NCI-H510A treated with DMSO at 0.1 percent for 48 hours (cell line): ENCODE results near the gene CCNK.
A peak's percentile ranks its signal among the peaks of the same experiment; 100 is the strongest.

Experiments
- DNase-seq: peaks from one replicate; lab custom pipeline; 2025; lab: John Stamatoyannopoulos, UW

The CCNK gene

DNA sequence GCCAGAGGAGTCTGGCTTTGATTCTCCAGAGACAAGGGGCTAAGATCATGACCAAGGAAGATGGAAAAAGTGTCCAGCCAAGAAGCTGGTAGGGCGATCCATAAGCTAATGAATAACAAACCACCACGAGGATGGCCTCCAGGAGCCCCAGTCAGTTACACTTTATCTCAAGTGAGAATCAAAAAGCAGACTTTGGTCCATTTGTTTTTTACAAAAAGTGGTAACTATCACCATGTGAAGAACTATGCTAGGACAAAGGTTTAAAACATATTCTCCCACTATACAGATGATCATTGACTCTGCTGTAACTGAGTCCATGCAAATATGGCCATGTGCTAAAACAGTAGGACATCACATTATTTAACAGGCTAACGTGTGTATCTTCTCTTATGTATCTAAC, 14.5 kb upstream of the CCNK start:
- DNase-seq, result no peak

DNA sequence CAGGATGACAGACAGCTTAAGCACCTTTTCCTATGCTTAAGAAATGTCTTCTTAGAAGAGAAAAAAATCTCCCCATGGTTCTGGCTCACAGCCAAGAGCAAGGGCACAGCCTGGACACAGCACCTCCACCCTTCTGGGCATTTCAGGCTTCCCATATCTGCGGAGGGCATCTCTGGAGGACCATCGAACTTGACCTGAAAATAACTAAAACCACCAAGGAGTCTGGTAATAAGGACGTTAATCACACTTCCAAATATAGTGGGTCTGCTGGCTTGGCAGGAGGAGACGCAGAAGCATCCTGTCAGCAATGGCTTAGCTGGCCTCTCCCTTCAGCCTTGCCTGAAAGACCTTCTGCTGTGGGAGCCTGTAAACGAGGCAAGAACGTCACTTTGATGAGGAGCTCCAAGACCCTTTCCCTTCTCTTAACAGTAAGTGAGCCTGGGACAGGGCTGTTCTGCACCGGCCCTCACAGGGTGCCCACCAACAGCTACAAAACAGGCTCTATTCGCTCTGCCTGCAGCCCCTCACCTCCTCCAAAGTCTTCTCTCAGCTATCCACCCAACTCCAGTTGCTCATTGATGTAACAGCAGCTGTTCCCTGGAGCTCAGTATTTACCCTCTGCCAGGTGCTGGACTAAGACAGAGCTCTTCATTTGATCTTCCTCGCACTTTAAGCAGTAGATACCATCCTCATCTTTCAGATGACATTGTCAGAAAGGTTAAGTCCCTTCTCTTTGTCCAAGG, 13.7 kb upstream of the CCNK start:
- DNase-seq, result peak; percentile 39

DNA sequence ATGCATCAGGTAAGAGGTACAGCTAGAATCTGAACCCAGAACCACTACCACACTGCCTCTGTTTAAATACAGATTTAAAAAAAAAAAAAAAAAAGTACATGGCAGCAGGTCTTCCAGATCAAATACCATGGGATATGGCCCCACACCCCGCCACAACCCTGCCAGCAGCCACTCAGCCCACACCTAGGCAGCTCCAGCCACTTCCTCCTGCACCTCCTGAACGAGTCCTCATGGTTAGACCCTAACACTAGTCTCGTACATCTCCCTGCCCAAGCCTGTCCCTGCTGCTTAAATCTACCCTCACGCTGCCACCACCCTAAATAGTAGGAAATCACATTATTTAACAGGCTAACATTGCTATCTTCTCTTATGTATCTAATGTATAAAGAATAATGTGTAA, 13.1 kb upstream of the CCNK start:
- DNase-seq, result no peak

DNA sequence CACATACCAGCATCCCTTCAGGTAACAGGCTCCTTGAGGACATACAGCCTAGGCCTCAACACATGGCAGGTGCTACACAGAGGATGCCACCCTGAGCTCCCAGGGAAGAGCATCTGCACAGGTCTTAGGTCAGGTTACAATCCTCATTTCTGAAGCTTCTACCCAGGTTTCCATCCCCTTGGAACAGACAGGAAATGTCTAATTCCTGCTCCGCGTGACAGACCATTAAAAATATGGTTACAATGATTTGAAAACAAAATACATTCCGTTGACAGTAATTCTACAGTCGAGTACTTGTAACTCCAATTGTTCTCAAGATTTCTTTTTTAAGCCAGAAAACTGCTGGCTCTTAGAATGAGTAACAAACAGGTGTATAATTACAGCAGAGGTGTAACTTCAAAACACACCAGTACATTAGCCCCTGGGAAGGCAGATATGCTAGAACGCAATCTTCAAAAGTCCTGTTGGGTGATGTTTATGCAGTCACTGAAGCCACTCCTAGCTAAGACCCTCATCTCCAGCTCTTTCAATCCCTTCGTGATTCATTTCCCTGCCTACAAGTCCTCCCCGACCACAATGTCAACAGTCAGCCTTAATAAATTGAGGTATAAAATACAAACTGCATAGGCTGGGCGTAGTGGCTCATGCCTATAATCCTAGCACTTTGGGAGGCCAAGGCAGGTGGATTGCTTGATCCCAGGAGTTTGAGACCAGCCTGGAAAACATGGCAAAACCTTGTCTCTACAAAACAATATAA, 12.2 kb upstream of the CCNK start:
- DNase-seq, result peak; percentile 69

DNA sequence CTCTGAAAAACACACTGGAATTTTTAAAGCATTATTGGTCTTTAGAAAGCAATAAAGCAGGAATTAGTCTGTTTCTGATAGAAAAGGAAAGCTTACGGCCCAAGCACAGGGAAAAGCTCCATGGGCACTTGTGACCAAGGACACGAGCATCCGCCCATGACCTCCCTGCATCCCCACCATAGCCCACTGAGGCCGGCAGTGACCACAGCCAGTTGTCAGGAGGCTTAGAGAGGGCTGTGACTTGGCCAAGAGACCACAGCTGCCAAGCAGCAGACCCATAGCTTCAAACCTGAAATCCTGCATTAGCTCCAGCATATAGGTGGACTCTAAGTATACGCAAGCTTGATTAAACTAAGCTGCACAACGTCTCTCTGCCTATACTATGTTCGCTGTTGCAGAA, 9.5 kb upstream of the CCNK start:
- DNase-seq, result no peak

DNA sequence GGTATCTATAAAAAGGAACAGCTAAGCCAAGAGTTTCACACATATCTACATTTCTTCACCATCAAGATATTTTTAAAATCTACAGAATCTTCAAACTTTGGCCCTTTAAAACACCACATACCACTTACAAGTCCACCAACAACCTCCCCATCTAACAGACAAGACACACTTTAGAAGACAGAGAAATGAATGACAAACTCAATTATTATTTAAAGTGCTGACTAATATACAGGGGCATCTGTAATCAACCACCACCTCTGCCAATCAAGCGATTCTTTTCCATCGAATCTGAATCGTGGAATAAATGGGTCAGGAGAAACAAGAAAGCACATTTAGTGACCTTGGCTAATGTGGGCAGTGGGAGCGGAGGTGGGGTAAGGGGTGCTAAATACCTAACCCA, 8.3 kb upstream of the CCNK start:
- no peak for DNase-seq

DNA sequence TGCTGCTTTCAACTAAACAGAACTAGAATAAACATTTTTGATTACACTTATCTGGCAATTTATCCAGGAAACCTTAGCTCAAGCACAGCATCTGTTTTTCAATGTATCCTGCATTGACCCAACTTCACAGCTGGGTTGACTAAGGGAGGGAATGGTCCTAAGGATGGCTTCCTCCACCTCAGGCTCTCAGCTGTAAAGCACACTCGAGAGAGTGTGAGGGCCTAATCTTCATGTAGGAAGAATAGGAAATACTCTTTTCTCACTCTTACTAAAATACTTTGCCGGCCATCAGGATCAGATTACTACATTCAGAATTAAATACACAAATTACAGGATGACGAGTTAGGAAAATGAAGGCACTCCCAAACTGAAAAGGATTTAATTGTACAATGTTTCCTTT, 7.8 kb upstream of the CCNK start:
- DNase-seq, result no peak

DNA sequence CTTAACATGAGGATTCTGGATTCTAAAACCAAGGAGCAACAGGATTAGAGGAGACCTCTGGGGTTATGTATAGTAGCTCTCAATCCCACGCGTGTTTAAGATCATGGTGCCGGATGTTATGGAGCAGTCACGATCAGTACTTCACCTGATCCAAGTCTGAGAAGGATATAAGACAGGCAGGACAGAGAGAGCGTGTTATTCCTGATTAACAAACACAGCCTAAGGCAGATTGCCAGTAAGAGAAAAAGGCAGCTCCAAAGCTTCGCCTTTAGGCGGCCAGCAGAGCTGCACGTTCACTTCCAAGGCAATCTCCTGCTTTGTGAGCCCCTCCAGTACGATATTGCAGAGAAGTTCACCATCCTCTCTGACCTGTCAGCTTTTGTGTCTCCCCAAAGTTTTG, 6.0 kb upstream of the CCNK start:
- no peak for DNase-seq

DNA sequence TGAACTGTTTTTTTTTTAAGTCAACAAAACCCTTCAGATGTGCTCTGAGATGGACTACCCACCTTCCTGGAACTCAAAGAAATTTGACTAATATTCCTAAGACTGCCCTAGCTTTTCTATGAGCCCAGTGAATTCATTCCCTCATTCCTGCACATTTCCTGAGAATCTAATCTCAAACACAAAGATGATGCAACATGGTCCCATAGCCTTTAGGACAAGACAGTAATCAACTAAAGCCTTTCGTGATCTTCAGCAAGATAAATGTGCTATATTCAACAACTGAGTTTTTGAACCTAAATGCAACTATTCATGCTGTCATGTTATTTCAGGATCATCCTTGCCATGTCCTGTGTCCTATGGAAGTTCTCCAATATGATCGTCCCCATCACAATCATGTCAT, 5.5 kb upstream of the CCNK start:
- no peak for DNase-seq

DNA sequence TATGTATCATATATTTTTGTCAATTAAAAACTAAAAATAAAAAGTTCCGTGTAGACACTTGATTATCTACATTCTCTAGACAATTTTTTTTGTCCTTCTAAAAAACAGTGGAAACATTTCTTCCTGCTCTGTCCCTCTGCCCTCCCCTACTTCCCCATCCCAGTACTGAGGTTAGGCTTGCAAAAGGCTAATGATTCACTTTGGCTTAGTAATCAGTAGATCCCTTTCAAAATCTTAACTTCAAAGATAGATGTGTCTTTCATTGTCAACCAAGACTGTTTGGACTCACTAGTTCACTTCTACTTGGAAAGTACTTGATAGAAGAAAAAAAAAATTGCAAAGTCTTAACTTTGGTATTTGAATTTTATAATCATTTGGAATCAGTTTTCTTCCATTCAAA, 4.3 kb upstream of the CCNK start:
- DNase-seq, result no peak

DNA sequence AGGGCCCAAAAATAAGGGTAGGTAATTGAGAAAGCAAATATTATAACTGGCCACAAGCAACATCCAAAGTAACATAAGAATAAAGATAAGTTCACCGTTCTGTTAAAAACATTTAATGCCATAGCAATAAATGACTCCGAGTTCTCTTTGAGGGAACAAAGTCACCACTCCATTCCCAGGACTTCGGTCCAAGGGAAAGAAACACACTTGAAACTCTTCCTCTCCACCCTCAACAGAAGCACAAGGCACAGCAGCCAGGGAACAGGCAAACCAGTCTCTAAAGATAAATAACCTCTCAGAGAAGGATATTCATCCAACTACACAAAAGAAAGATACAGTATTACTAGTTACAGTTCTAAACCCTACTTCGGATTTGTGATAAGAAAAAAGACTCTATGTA, 3.1 kb upstream of the CCNK start:
- DNase-seq, result no peak

DNA sequence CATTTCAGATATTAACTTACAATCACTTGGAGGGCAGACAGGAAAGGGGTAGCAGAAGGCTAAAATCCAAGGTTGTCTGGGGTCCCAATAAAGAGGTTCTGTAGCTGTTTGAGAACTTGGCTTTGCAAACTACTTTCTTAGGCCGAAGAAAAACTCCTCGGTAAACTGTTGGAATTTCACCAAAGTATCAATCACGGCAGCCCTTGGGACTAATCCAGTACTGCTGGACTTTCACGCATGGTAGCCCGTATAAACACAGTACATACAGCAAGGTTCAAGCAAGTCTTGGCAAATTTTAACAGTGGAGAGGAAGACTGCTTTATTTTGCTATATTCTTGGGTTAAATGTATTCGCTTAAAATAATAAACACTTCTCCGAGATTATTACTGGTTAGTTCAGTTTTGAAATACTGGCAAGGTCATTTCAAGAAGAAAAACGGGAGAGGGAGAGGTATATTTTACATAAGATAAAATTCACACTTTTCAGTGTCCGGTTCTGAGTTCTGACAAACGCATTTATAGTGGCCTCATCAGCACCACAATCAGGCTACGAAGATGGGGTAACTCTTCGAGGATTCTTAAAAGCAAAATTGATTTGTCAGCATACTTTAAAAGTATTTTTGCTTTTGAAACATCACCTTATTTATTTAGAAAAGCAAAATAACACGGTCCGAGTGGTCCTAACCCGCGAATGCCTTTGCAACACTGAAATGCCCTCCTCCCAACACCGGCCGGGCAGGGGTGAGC, 1.9 kb upstream of the CCNK start:
- no peak for DNase-seq

DNA sequence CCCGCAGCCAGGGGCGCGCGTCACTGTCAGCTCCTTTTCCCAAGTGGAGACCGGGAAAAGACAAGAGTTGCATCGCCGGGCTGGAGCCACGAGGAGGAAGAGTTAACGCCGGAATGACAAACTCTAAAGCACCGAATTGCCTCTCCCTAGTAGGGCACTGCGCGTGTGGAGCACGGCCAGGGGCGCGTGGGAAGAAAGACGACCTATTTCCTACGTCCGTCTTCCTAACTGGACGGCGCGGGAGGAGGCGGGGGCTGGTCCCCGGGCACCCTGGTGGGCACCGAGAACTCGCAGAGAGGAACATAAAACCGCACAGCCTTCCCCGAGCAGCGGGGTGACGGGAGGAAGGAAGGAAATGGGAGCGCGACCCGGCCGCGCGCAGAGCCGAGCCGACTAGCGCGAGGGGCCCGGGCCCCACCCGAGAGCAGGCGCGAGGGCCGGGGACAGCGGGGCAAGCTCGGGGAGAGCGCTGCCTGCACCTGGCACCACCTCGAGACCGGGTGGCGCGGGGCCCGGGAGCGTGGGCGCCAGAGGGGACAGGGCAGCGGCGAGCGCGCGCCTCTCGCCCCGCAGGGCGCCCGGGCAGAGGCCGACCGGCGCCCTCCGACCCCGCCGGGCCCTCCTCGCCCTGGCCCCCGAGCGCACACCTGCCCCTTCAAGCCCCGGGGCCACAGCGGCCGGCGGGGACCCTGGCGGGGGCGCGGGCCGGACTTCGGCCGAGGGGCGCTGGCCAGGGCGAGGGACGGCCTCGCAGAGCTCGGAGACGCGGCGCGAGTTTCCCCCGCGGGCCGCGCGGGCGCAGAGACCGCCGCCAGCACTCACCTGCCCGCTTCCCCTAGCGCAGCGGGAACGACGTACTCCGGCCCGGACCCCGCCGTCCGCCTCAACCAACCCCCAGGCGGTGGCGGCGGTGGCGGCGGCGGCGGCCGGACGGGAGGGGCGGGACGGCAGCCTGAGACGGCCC, 1.0 kb upstream of the CCNK start, which contains the start of gene SETD3:
SETD3 (minus strand) TSS at position 954 of the 964 bp plus-strand sequence. CDS start 15,054 bp downstream, outside the sequence.
- peak; percentile 10 for DNase-seq

DNA sequence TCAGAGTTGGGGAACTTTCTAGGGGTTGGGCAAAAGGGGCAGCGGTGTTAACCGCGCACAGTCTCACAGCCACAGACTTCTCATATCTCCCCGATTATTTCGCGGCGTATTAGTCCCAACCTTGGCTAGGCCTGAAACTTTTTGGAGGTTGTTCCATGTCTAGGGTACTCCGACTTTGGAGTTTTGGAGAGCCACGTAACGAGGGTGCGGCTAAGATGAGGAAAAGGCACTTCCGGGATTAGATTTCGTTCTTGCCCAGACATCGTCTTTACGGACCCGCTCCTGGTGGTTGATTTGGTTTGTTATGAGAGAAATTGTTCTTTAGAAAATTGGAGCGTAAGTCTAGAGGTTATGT, 513 bp downstream of the CCNK start:
- no peak for DNase-seq

DNA sequence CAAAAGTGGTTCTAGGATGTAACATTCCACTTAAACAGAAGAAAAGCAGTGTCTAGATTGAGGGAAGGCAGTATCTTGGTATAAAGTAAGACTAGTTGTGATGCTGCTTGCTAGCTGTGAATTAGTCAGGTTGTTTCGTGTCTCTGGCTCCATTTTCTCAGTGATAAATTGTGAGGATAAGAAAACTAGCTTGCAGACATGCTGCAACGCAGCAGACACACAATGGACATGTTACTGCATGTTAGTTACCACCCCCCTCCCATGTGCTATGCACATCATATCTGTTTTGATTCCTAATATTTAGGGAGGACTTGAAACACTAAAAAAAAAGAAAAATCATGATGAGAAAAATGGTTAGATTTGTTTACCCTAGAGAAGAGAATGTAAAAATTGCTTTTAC, 2.9 kb downstream of the CCNK start:
- no peak for DNase-seq

DNA sequence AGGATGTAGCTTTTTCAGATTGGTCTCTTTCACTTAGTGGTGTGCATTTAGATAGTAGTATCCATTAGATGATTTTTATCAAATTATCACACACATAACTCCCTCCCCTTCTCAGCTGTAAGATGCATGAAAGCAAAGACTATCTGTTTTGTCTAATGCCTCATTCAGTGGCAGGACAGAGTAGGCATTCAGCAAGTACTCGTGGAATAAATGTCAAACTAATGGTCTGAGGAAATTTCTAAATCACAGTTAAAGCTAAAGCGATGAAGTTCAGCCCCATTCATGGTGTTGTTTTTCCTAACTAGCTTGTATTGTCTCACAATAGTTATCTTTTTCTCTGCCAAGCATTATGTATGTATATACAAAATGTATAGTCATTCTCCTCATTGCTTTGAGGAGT, 16.1 kb downstream of the CCNK start:
- DNase-seq, result no peak

DNA sequence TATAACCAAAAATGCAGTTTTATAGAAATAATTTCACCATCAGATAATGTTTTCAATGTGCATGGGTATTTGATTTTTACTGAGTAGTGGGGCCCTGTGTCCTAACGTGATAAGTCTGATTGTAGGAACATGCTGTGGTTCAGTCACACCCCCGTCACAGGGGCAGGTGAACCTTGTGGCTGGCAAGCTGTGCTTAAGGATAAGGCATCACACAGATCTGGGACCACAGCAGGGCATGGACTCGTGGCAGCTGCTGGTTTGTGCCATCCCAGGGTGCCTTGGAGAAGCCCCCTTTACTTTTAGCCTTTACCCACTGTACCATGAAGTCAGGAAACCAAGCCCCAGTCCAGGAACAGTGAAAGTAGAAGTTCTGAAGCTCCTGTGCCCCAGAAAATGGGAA, 16.7 kb downstream of the CCNK start:
- no peak for DNase-seq

DNA sequence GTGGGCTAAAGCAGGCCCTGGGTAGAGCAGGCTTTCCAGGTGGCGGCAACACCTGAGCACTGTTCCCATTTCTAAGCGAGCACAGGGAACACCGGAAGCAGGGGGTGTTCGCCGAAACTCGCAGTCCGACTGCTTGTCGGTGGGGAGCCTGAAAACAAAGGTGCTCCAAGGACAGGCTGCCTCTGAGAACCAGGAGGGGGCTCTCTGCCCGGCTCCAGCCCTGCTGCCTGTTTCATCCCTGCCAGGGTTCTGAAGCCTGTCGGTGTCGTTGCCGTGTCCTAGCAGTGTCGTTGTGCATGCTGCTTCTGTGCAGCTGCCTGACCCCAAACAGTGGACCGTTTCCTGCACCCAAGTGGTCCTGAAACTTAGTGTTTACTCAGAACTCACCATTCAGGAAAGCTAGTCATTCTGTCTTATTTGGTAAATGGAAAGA, 21.8 kb downstream of the CCNK start:
- DNase-seq, result no peak

DNA sequence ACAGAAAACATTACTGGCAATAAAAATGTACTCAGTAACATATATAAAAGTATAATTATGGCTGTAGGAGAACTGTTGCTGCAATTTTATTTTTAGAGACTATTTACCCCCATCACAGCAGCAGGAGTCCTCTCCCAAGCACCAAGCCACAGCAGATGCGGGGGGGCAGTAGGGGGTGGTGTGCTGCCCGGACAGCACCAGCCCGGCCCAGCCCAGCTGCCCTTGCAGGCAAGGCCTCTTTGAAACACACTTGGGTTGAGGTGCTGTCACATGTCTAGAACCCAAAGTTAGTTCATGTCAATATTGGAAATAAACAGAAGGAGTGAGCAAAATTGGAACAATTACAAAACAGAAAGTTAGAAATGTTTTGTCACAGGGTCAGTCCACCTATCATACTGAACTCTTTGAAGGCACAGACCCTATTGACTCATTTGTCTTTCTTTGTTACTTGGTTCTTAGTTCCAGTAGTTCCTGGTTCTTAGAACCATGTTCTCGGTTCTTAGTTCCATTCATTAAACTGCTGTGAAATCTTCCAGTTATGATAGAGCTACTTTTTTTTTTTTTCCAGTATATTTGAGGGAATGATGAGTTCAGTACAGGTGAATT, 22.7 kb downstream of the CCNK start:
- no peak for DNase-seq

DNA sequence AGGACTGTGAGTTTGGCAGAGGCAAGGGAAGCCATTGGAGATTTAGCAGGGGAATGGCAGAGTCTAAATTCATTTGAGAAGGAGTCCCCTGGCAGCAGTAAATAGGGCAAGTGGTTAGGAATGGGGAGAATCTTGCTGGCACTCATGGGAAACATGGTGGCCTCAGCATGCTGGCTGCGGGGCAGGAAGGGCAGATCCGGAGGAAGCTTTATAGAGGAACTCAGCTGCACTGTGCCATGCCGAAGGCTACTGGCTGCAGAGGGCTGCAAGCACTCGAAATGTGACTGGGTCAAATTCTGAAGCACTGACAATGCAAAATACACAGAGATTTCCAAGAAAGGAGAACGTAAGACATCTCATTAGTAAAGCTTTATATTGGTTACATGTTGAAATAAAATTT, 23.9 kb downstream of the CCNK start:
- no peak for DNase-seq

DNA sequence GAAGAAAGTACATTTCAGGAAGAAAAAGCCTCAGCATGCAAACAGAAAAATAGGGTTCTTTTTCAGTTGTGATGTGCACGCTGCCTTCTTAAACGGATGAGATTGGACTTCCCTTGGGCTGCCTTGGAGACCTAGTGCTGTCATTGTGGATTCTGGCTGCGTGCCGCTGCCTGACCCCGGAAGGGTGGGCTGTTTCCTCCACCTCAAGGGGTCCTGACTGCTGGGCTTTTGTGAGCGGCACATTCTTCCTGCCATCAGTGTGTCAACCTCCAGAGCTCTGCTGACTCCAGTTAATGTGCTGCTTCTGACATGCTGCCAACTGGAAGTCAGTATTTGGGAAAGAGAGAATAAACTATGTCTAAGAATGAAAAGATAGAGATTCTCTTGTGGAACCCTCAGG, 25.1 kb downstream of the CCNK start:
- no peak for DNase-seq
